GM18861 (cell line): ENCODE data around the gene NEU1.
"Not testable (repeated sequence)": the region's sequence is repeated elsewhere in the genome, so short reads cannot be mapped to it uniquely, and the experiment has no call there.

Experiments used
- ATAC-seq: cut with Tn5 transposase; IDR thresholded peaks from one replicate; pipeline ENCODE4 v1.9.1; 2021; ENCODE audit not compliant: unreplicated experiment

Gene NEU1

GRCh38 chr6:31875877-31876276 lies 13.3 kb upstream of the NEU1 start:
- no peak for ATAC-seq

- no peak for ATAC-seq
Observed at GRCh38 chr6:31874836-31875572, 12.4 kb upstream of the NEU1 start.

- ATAC-seq = no peak
Observed at GRCh38 chr6:31874084-31874670, 11.6 kb upstream of the NEU1 start.

GRCh38 chr6:31871046-31871659 lies 8.5 kb upstream of the NEU1 start:
- no peak for ATAC-seq

- no peak for ATAC-seq
Observed at GRCh38 chr6:31870385-31870921, 7.8 kb upstream of the NEU1 start.

GRCh38 chr6:31869343-31869742 lies 6.7 kb upstream of the NEU1 start:
- no peak for ATAC-seq

GRCh38 chr6:31868658-31868971 lies 6.0 kb upstream of the NEU1 start:
- ATAC-seq = not testable (repeated sequence)

GRCh38 chr6:31865205-31866118 lies 2.8 kb upstream of the NEU1 start:
- no peak for ATAC-seq

- no peak for ATAC-seq
Observed at GRCh38 chr6:31864818-31865204, 2.2 kb upstream of the NEU1 start.

GRCh38 chr6:31864123-31864562 lies 1.5 kb upstream of the NEU1 start:
- ATAC-seq = not testable (repeated sequence)

- no peak for ATAC-seq
Observed at GRCh38 chr6:31861919-31862343, 690 bp downstream of the NEU1 start.

GRCh38 chr6:31861150-31861549 lies 1.5 kb downstream of the NEU1 start:
- no peak for ATAC-seq

- ATAC-seq = no peak
Observed at GRCh38 chr6:31860349-31860748, 2.3 kb downstream of the NEU1 start.

- ATAC-seq = no peak
Observed at GRCh38 chr6:31859923-31860322, 2.7 kb downstream of the NEU1 start.

- ATAC-seq = no peak
Observed at GRCh38 chr6:31858707-31859106, 3.9 kb downstream of the NEU1 start.

- not testable (repeated sequence) for ATAC-seq
Observed at GRCh38 chr6:31857774-31858173, 4.8 kb downstream of the NEU1 start.

- not testable (repeated sequence) for ATAC-seq
Observed at GRCh38 chr6:31851980-31852718, 10.5 kb downstream of the NEU1 start.

- no peak for ATAC-seq
Observed at GRCh38 chr6:31851485-31851832, 11.2 kb downstream of the NEU1 start.

GRCh38 chr6:31850765-31851484 lies 11.7 kb downstream of the NEU1 start:
- ATAC-seq = no peak
